GM23338 (cell line): Measurements from ENCODE around the gene FBLIM1. TPM values are rescaled to one million over a fixed set of nuclear protein-coding genes. Genes with fewer than 3 reads are reported as not detected.

ENCODE experiments used
- ATAC-seq: fragments of 200-7000 bp; cut with Tn5 transposase; 3 replicates; pipeline ENCODE4 v1.9.1; 2020
- DNase-seq: peaks from one replicate; pipeline ENCODE4 v3.0.0-alpha.2; 2015; ENCODE audit warnings: low spot score
- H2AFZ ChIP-seq: fragments of 200-600 bp; sonication (generic); 2 replicates; pipeline ENCODE4 v1.8.0; 2016; ENCODE audit warnings: antibody characterized with exemption, mild to moderate bottlenecking, moderate library complexity
- H3F3A ChIP-seq: fragments of 200-600 bp; sonication (generic); replicated peaks from 2 replicates; pipeline ENCODE4 v1.8.0; 2017; ENCODE audit warnings: antibody characterized with exemption, mixed run types, low read depth
- H3K27ac ChIP-seq: fragments of 200-600 bp; sonication (generic); 2 replicates; pipeline ENCODE4 v1.6.1; 2016; ENCODE audit warnings: low read depth
- H3K27me3 ChIP-seq: fragments of 200-600 bp; sonication (generic); 2 replicates; pipeline ENCODE4 v1.8.0; 2016; ENCODE audit warnings: mild to moderate bottlenecking, mixed run types, moderate library complexity; ENCODE audit not compliant: insufficient read depth
- H3K36me3 ChIP-seq: fragments of 200-600 bp; sonication (generic); 2 replicates; pipeline ENCODE4 v1.8.0; 2016; ENCODE audit warnings: mild to moderate bottlenecking; ENCODE audit not compliant: insufficient read depth
- H3K4me1 ChIP-seq: fragments of 200-600 bp; sonication (generic); 2 replicates; pipeline ENCODE4 v1.8.0; 2016; ENCODE audit warnings: mild to moderate bottlenecking, moderate library complexity; ENCODE audit not compliant: insufficient read depth
- H3K4me2 ChIP-seq: fragments of 200-600 bp; sonication (generic); 2 replicates; pipeline ENCODE4 v1.7.1; 2017; ENCODE audit warnings: mixed run types
- H3K4me3 ChIP-seq: fragments of 200-600 bp; sonication (generic); 2 replicates; pipeline ENCODE4 v1.6.1; 2016; ENCODE audit warnings: mixed run types
- H3K79me2 ChIP-seq: fragments of 200-600 bp; sonication (generic); replicated peaks from 2 replicates; pipeline ENCODE4 v1.8.0; 2017; ENCODE audit warnings: mild to moderate bottlenecking; ENCODE audit not compliant: insufficient read depth
- H3K9me2 ChIP-seq: fragments of 200-600 bp; sonication (generic); 2 replicates; pipeline ENCODE4 v1.8.0; 2017; ENCODE audit not compliant: insufficient read depth
- H4K20me1 ChIP-seq: fragments of 200-600 bp; sonication (generic); replicated peaks from 2 replicates; pipeline ENCODE4 v1.8.0; 2017; ENCODE audit warnings: mild to moderate bottlenecking; ENCODE audit not compliant: insufficient read depth
- H3K27ac Mint-ChIP-seq: 2 replicates; pipeline ENCODE4 v1.8.0; 2020; ENCODE audit warnings: inconsistent platforms, mild to moderate bottlenecking, moderate library complexity, mixed read lengths
- H3K27me3 Mint-ChIP-seq: 3 replicates; pipeline ENCODE4 v1.8.0; 2022; ENCODE audit warnings: low read depth, mild to moderate bottlenecking, moderate library complexity, mixed read lengths, inconsistent platforms; ENCODE audit not compliant: insufficient read depth, poor library complexity
- H3K36me3 Mint-ChIP-seq: 3 replicates; pipeline ENCODE4 v1.8.0; 2021; ENCODE audit warnings: low read depth, mild to moderate bottlenecking, inconsistent platforms, moderate library complexity, mixed read lengths
- H3K4me1 Mint-ChIP-seq: 3 replicates; pipeline ENCODE4 v1.8.0; 2020; ENCODE audit warnings: mild to moderate bottlenecking, inconsistent platforms, mixed read lengths
- H3K4me3 Mint-ChIP-seq: 3 replicates; pipeline ENCODE4 v1.8.0; 2021; ENCODE audit warnings: moderate library complexity, mild to moderate bottlenecking, inconsistent platforms, mixed read lengths
- H3K9me3 Mint-ChIP-seq: 3 replicates; pipeline ENCODE4 v1.8.0; 2020; ENCODE audit warnings: moderate library complexity, mild to moderate bottlenecking, inconsistent platforms, mixed read lengths
- CREB1 ChIP-seq: fragments of 250-450 bp; sonication (Bioruptor Pico); IDR thresholded peaks from 2 replicates; pipeline ENCODE4 v1.5.0; 2020; ENCODE audit warnings: low read depth, mild to moderate bottlenecking, moderate library complexity
- CTCF ChIP-seq, 2 experiments: fragments of 200-600 bp in 1 of 2; sonication (generic) in 1 of 2; conservative IDR thresholded peaks; 2 replicates each; pipeline versions ENCODE4 v1.5.1 to v1.6.1; 2016 to 2017; ENCODE audit warnings: antibody characterized with exemption in 2 of 2, low read depth in 2 of 2, mild to moderate bottlenecking in 2 of 2, moderate library complexity in 1 of 2
- ETS1 ChIP-seq: IDR thresholded peaks from 2 replicates; pipeline ENCODE4 v1.6.1; 2016; ENCODE audit warnings: antibody characterized with exemption
- EZH2 ChIP-seq: fragments of 200-600 bp; sonication (generic); IDR thresholded peaks from one replicate; pipeline ENCODE4 v1.8.0; 2017; ENCODE audit warnings: antibody characterized with exemption, mild to moderate bottlenecking, low read depth; ENCODE audit not compliant: unreplicated experiment
- EZH2phosphoT487 ChIP-seq: fragments of 200-600 bp; sonication (generic); IDR thresholded peaks from one replicate; pipeline ENCODE4 v1.8.1; 2018; ENCODE audit warnings: antibody characterized with exemption; ENCODE audit not compliant: unreplicated experiment
- NANOG ChIP-seq: IDR thresholded peaks from 2 replicates; pipeline ENCODE4 v1.6.1; 2016; ENCODE audit warnings: antibody characterized with exemption, borderline replicate concordance
- POLR2AphosphoS5 ChIP-seq: IDR thresholded peaks from 2 replicates; pipeline ENCODE4 v1.6.1; 2016; ENCODE audit warnings: antibody characterized with exemption, low read depth
- REST ChIP-seq: IDR thresholded peaks from one replicate; pipeline ENCODE4 v1.6.1; 2018; ENCODE audit warnings: antibody characterized with exemption; ENCODE audit not compliant: unreplicated experiment
- STAT1 ChIP-seq: IDR thresholded peaks from one replicate; pipeline ENCODE4 v1.6.1; 2016; ENCODE audit warnings: antibody characterized with exemption; ENCODE audit not compliant: unreplicated experiment
- ZNF114 ChIP-seq: fragments of 250-450 bp; sonication (Bioruptor Pico); IDR thresholded peaks from 2 replicates; pipeline ENCODE4 v1.5.0; 2020; ENCODE audit warnings: mild to moderate bottlenecking, moderate library complexity
- ZNF331 ChIP-seq: fragments of 250-450 bp; sonication (Bioruptor Pico); IDR thresholded peaks from 2 replicates; pipeline ENCODE4 v1.5.0; 2020; ENCODE audit warnings: low read depth, mild to moderate bottlenecking, moderate library complexity
- polyA plus RNA-seq: library from polyadenylated mRNA; unstranded; fragments of >200 nt; fragmentation: Nextera tagmentation; extraction: Ambion mirVana; gene quantifications from 2 replicates; pipeline ENCODE4 v1.2.1, GENCODE V29; 2016
- total RNA-seq: library from RNA; depleted of rRNA; stranded (reverse); fragments of >200 nt; shearing (Covaris generic); gene quantifications from 2 replicates; pipeline ENCODE4 v1.2.3, GENCODE V29; 2014

The FBLIM1 gene
- total and polyA plus RNA-seq, 2 experiments from 2014 or later = 41.7 to 81.7 TPM

GRCh38 chr1:15733218-15733725 is 25.3 kb upstream of the FBLIM1 start:
- ATAC-seq (no peak), DNase-seq (no peak)
- Mint-ChIP-seq H3K4me3 (no peak overlapping the region), H3K4me1 (0 out of 3 replicates have a peak, but pooled peaks cover 2% of the 10 kb centered on the region), H3K9me3 (no peaks in the 10 kb centered on the region), H3K36me3 (peaks cover 20% of the 10 kb centered on the region; the same call in 2 of the 3 replicates), H3K27ac (no peak overlapping the region), H3K27me3 (peaks cover 8% of the 10 kb centered on the region)
- Histone ChIP-seq H3F3A (no peaks in the 10 kb centered on the region), H3K36me3 (no peaks in the 10 kb centered on the region), H3K9me2 (no peaks in the 10 kb centered on the region), H3K4me1 (no peaks in the 10 kb centered on the region), H3K27ac (no peak overlapping the region), H4K20me1 (no peaks in the 10 kb centered on the region), H3K27me3 (no peaks in the 10 kb centered on the region), H2AFZ (no peak overlapping the region), H3K4me2 (no peak overlapping the region), H3K79me2 (no peaks in the 10 kb centered on the region), H3K4me3 (no peak overlapping the region)
- TF ChIP-seq CTCF (conservative IDR thresholded peaks at IDR 0.05; ENCODE audit: low read depth in 2 of 2) (no peak), EZH2 (no peak), EZH2phosphoT487 (no peak), STAT1 (no peak), POLR2AphosphoS5 (no peak), NANOG (no peak), REST (no peak), ETS1 (no peak), CREB1 (CRISPR knock-in tag) (no peak)

- H3K79me2 ChIP-seq = no peaks in the 10 kb centered on the region
- no peak overlapping the region for H3K27ac Mint-ChIP-seq
- no peak for TF ChIP-seq ZNF114 (CRISPR knock-in tag)
- TF ChIP-seq ZNF331 (CRISPR knock-in tag) = no peak
- no peak for TF ChIP-seq POLR2AphosphoS5
- TF ChIP-seq REST = no peak
- TF ChIP-seq CTCF (conservative IDR thresholded peaks at IDR 0.05; ENCODE audit: low read depth in 2 of 2) = no peak
- no peak for TF ChIP-seq EZH2
Observed at GRCh38 chr1:15733726-15734226, 24.8 kb upstream of the FBLIM1 start.

More at GRCh38 chr1:15733726-15734226, 24.8 kb upstream of the FBLIM1 start:
- Mint-ChIP-seq H3K4me3 (no peak overlapping the region), H3K27me3 (peaks cover 9% of the 10 kb centered on the region), H3K36me3 (peaks cover 19% of the 10 kb centered on the region; the same call in 2 of the 3 replicates), H3K4me1 (0 out of 3 replicates have a peak, but pooled peaks cover 2% of the 10 kb centered on the region), H3K9me3 (no peaks in the 10 kb centered on the region)
- Histone ChIP-seq H3K4me2 (no peak overlapping the region), H3K27ac (no peak overlapping the region), H3K27me3 (no peaks in the 10 kb centered on the region), H3K36me3 (no peaks in the 10 kb centered on the region), H3K4me1 (no peaks in the 10 kb centered on the region), H3K4me3 (no peak overlapping the region), H3F3A (no peaks in the 10 kb centered on the region), H2AFZ (no peak overlapping the region), H3K9me2 (no peaks in the 10 kb centered on the region), H4K20me1 (no peaks in the 10 kb centered on the region)
- no peak for DNase-seq
- ATAC-seq = no peak
